ENCODE measurements around the gene TTC29.

DNA sequence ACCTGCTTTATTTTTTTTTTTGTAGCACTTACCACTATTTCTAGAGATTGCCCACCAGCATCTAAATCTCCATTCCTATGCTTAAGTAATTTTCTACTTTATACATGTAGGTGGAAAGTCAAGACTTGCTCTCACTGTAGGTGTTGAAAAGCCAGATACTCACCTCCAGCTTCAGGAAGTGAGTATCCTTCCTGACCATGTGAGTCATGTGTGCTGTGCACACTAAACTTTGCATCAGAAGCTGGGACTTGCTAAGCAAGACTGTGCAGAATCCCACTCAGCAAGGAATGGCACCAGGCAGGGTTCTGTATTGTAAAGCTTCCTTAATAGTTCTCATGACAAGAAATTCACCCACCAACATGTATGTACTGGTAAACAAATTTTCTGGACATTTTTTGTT lies 155.1 kb downstream of the TTC29 start:
- TF ChIP-seq, protein P1, sequence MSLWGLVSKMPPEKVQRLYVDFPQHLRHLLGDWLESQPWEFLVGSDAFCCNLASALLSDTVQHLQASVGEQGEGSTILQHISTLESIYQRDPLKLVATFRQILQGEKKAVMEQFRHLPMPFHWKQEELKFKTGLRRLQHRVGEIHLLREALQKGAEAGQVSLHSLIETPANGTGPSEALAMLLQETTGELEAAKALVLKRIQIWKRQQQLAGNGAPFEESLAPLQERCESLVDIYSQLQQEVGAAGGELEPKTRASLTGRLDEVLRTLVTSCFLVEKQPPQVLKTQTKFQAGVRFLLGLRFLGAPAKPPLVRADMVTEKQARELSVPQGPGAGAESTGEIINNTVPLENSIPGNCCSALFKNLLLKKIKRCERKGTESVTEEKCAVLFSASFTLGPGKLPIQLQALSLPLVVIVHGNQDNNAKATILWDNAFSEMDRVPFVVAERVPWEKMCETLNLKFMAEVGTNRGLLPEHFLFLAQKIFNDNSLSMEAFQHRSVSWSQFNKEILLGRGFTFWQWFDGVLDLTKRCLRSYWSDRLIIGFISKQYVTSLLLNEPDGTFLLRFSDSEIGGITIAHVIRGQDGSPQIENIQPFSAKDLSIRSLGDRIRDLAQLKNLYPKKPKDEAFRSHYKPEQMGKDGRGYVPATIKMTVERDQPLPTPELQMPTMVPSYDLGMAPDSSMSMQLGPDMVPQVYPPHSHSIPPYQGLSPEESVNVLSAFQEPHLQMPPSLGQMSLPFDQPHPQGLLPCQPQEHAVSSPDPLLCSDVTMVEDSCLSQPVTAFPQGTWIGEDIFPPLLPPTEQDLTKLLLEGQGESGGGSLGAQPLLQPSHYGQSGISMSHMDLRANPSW (CRISPR knock-in tag; conservative IDR thresholded peaks at IDR 0.05; ENCODE audit: low read depth) = no peak
- TF ChIP-seq, protein P2, sequence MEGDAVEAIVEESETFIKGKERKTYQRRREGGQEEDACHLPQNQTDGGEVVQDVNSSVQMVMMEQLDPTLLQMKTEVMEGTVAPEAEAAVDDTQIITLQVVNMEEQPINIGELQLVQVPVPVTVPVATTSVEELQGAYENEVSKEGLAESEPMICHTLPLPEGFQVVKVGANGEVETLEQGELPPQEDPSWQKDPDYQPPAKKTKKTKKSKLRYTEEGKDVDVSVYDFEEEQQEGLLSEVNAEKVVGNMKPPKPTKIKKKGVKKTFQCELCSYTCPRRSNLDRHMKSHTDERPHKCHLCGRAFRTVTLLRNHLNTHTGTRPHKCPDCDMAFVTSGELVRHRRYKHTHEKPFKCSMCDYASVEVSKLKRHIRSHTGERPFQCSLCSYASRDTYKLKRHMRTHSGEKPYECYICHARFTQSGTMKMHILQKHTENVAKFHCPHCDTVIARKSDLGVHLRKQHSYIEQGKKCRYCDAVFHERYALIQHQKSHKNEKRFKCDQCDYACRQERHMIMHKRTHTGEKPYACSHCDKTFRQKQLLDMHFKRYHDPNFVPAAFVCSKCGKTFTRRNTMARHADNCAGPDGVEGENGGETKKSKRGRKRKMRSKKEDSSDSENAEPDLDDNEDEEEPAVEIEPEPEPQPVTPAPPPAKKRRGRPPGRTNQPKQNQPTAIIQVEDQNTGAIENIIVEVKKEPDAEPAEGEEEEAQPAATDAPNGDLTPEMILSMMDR (IDR thresholded peaks at IDR 0.05) = no peak
- TF ChIP-seq, protein P3, sequence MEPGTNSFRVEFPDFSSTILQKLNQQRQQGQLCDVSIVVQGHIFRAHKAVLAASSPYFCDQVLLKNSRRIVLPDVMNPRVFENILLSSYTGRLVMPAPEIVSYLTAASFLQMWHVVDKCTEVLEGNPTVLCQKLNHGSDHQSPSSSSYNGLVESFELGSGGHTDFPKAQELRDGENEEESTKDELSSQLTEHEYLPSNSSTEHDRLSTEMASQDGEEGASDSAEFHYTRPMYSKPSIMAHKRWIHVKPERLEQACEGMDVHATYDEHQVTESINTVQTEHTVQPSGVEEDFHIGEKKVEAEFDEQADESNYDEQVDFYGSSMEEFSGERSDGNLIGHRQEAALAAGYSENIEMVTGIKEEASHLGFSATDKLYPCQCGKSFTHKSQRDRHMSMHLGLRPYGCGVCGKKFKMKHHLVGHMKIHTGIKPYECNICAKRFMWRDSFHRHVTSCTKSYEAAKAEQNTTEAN (CRISPR knock-in tag; IDR thresholded peaks at IDR 0.05) = no peak
- TF ChIP-seq, protein P4, sequence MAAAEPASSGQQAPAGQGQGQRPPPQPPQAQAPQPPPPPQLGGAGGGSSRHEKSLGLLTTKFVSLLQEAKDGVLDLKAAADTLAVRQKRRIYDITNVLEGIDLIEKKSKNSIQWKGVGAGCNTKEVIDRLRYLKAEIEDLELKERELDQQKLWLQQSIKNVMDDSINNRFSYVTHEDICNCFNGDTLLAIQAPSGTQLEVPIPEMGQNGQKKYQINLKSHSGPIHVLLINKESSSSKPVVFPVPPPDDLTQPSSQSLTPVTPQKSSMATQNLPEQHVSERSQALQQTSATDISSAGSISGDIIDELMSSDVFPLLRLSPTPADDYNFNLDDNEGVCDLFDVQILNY (CRISPR knock-in tag; IDR thresholded peaks at IDR 0.05) = no peak
- TF ChIP-seq, protein P5, sequence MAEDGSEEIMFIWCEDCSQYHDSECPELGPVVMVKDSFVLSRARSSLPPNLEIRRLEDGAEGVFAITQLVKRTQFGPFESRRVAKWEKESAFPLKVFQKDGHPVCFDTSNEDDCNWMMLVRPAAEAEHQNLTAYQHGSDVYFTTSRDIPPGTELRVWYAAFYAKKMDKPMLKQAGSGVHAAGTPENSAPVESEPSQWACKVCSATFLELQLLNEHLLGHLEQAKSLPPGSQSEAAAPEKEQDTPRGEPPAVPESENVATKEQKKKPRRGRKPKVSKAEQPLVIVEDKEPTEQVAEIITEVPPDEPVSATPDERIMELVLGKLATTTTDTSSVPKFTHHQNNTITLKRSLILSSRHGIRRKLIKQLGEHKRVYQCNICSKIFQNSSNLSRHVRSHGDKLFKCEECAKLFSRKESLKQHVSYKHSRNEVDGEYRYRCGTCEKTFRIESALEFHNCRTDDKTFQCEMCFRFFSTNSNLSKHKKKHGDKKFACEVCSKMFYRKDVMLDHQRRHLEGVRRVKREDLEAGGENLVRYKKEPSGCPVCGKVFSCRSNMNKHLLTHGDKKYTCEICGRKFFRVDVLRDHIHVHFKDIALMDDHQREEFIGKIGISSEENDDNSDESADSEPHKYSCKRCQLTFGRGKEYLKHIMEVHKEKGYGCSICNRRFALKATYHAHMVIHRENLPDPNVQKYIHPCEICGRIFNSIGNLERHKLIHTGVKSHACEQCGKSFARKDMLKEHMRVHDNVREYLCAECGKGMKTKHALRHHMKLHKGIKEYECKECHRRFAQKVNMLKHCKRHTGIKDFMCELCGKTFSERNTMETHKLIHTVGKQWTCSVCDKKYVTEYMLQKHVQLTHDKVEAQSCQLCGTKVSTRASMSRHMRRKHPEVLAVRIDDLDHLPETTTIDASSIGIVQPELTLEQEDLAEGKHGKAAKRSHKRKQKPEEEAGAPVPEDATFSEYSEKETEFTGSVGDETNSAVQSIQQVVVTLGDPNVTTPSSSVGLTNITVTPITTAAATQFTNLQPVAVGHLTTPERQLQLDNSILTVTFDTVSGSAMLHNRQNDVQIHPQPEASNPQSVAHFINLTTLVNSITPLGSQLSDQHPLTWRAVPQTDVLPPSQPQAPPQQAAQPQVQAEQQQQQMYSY (CRISPR knock-in tag; IDR thresholded peaks at IDR 0.05) = no peak
- TF ChIP-seq, protein P6, sequence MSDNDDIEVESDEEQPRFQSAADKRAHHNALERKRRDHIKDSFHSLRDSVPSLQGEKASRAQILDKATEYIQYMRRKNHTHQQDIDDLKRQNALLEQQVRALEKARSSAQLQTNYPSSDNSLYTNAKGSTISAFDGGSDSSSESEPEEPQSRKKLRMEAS (CRISPR knock-in tag; IDR thresholded peaks at IDR 0.05) = no peak
- TF ChIP-seq, protein P7, sequence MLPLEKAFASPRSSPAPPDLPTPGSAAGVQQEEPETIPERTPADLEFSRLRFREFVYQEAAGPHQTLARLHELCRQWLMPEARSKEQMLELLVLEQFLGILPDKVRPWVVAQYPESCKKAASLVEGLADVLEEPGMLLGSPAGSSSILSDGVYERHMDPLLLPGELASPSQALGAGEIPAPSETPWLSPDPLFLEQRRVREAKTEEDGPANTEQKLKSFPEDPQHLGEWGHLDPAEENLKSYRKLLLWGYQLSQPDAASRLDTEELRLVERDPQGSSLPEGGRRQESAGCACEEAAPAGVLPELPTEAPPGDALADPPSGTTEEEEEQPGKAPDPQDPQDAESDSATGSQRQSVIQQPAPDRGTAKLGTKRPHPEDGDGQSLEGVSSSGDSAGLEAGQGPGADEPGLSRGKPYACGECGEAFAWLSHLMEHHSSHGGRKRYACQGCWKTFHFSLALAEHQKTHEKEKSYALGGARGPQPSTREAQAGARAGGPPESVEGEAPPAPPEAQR (CRISPR knock-in tag; IDR thresholded peaks at IDR 0.05) = no peak
- TF ChIP-seq, protein P8, sequence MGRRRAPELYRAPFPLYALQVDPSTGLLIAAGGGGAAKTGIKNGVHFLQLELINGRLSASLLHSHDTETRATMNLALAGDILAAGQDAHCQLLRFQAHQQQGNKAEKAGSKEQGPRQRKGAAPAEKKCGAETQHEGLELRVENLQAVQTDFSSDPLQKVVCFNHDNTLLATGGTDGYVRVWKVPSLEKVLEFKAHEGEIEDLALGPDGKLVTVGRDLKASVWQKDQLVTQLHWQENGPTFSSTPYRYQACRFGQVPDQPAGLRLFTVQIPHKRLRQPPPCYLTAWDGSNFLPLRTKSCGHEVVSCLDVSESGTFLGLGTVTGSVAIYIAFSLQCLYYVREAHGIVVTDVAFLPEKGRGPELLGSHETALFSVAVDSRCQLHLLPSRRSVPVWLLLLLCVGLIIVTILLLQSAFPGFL (CRISPR knock-in tag; IDR thresholded peaks at IDR 0.05; ENCODE audit: borderline replicate concordance) = no peak
- TF ChIP-seq SMAD4 (CRISPR knock-in tag; IDR thresholded peaks at IDR 0.05) = no peak
- no peak for TF ChIP-seq SP1 (CRISPR knock-in tag; conservative IDR thresholded peaks at IDR 0.05)
- TF ChIP-seq NR3C1 (CRISPR knock-in tag; conservative IDR thresholded peaks at IDR 0.05; ENCODE audit: low read depth) = no peak
- TF ChIP-seq JAZF1 (CRISPR knock-in tag; IDR thresholded peaks at IDR 0.05) = no peak
